ENCODE measurements around the gene GAS7. TPM values are rescaled to one million over a fixed set of nuclear protein-coding genes. Genes with fewer than 3 reads are reported as not detected.

The GAS7 gene
- total and polyA plus RNA-seq, 8 donors, result 4.1 to 185 (median 30.5) TPM

GRCh38 chr17:9942885-9943284 lies 255.5 kb downstream of the GAS7 start:
- no peak for DNase-seq
- no peaks in the 10 kb centered on the region for H3K27me3 ChIP-seq
- WGBS, 5 donors, result 48 to 64% (median 58%) methylated on average over 12 to 13 of the region's 13 CpGs
- no peak overlapping the region for H3K4me3 ChIP-seq
- peaks cover 0 to 10% (median 5%) of the 10 kb centered on the region in 4 donors for H3K9me3 ChIP-seq
- H3K27ac ChIP-seq, result no peak overlapping the region
- TF ChIP-seq POLR2A (IDR thresholded peaks at IDR 0.05) (no peak), POLR2AphosphoS5 (IDR thresholded peaks at IDR 0.05) (no peak), EP300 (IDR thresholded peaks at IDR 0.05) (no peak), CTCF (IDR thresholded peaks at IDR 0.05) (no peak)
- H3K4me1 ChIP-seq, result no peaks in the 10 kb centered on the region
- intact Hi-C loops (cut with DNase I; ENCODE audit: low total_unique reads), result no loop called here
- peaks cover 0 to 71% (median 38%) of the 10 kb centered on the region in 4 donors for H3K36me3 ChIP-seq

- Histone ChIP-seq H3K36me3 (peaks cover 0 to 62% (median 38%) of the 10 kb centered on the region in 4 donors), H3K9me3 (peaks cover 0 to 14% (median 5%) of the 10 kb centered on the region in 4 donors), H3K4me3 (no peak overlapping the region), H3K4me1 (peaks cover 0 to 12% (median 7%) of the 10 kb centered on the region in 4 donors), H3K27me3 (no peaks in the 10 kb centered on the region), H3K27ac (no peak overlapping the region)
- TF ChIP-seq CTCF (IDR thresholded peaks at IDR 0.05) (no peak), POLR2AphosphoS5 (IDR thresholded peaks at IDR 0.05) (no peak)
- DNase-seq, result no peak
- intact Hi-C loops (cut with DNase I; ENCODE audit: low total_unique reads), result no loop called here
- 86 to 90% (median 90%) methylated on average over 13 of the region's 13 CpGs for WGBS, 5 donors
Observed at GRCh38 chr17:9941305-9941704, 257.1 kb downstream of the GAS7 start.

GRCh38 chr17:9940841-9941240 lies 257.6 kb downstream of the GAS7 start:
- intact Hi-C loops (cut with DNase I; ENCODE audit: low total_unique reads), result no loop called here
- Histone ChIP-seq H3K27me3 (no peaks in the 10 kb centered on the region), H3K4me1 (peaks cover 0 to 12% (median 7%) of the 10 kb centered on the region in 4 donors), H3K27ac (no peak overlapping the region), H3K4me3 (no peak overlapping the region), H3K9me3 (peaks cover 0 to 14% (median 5%) of the 10 kb centered on the region in 4 donors), H3K36me3 (peaks cover 0 to 61% (median 38%) of the 10 kb centered on the region in 4 donors)
- no peak for DNase-seq
- 77 to 83% (median 82%) methylated on average over 8 to 9 of the region's 9 CpGs for WGBS, 5 donors
- TF ChIP-seq EP300 (IDR thresholded peaks at IDR 0.05), result no peak
- no peak for TF ChIP-seq CTCF (IDR thresholded peaks at IDR 0.05)
- TF ChIP-seq POLR2A (IDR thresholded peaks at IDR 0.05), result no peak
- no peak for TF ChIP-seq POLR2AphosphoS5 (IDR thresholded peaks at IDR 0.05)

- Histone ChIP-seq H3K4me1 (peaks cover 0 to 12% (median 7%) of the 10 kb centered on the region in 4 donors), H3K27me3 (no peaks in the 10 kb centered on the region), H3K4me3 (no peak overlapping the region), H3K9me3 (peaks cover 0 to 14% (median 5%) of the 10 kb centered on the region in 4 donors), H3K27ac (no peak overlapping the region), H3K36me3 (peaks cover 0 to 55% (median 36%) of the 10 kb centered on the region in 4 donors)
- no peak for TF ChIP-seq POLR2AphosphoS5 (IDR thresholded peaks at IDR 0.05)
- TF ChIP-seq CTCF (IDR thresholded peaks at IDR 0.05), result no peak
- TF ChIP-seq EP300 (IDR thresholded peaks at IDR 0.05), result no peak
- TF ChIP-seq POLR2A (IDR thresholded peaks at IDR 0.05), result no peak
- DNase-seq, result no peak
- intact Hi-C loops (cut with DNase I; ENCODE audit: low total_unique reads), result no loop called here
- 63 to 81% (median 79%) methylated on average over 1 of the region's 1 CpG for WGBS, 5 donors
Observed at GRCh38 chr17:9938764-9939163, 259.6 kb downstream of the GAS7 start.

Data from stomach (tissue), 9 donors.